Transverse colon (tissue), 4 donors: ENCODE results near the gene ZNF521. TPM values are rescaled to one million over a fixed set of nuclear protein-coding genes. Genes with fewer than 3 reads are reported as not detected.

ENCODE experiments used
- DNase-seq: peaks from one replicate; pipeline ENCODE4 v3.0.0-alpha.2; 2019
- H3K27ac ChIP-seq, 4 donors: fragments of 200-600 bp; sonication (generic); 2 replicates each; pipeline ENCODE4 v1.5.1; 2016 to 2018; ENCODE audit warnings: inconsistent platforms in 4 of 4
- H3K27me3 ChIP-seq: fragments of 200-600 bp; sonication (generic); 2 replicates; pipeline ENCODE4 v1.5.1; 2017; ENCODE audit warnings: inconsistent platforms
- H3K36me3 ChIP-seq, 4 donors: fragments of 200-600 bp; sonication (generic); 2 replicates each; pipeline ENCODE4 v1.5.1; 2017 to 2019; ENCODE audit warnings: inconsistent platforms in 4 of 4
- H3K4me1 ChIP-seq, 4 donors: fragments of 200-600 bp; sonication (generic); 2 replicates each; pipeline ENCODE4 v1.5.1; 2017 to 2020; ENCODE audit warnings: inconsistent platforms in 4 of 4
- H3K4me3 ChIP-seq, 4 donors: fragments of 200-600 bp; sonication (generic); 1 replicate in 1 of 4; 2 replicates in 3 of 4; pipeline versions ENCODE4 v1.5.1 to v1.6.1; 2017 to 2019; ENCODE audit warnings: inconsistent platforms in 4 of 4
- H3K9me3 ChIP-seq, 2 donors: fragments of 200-600 bp; sonication (generic); 2 replicates each; pipeline ENCODE4 v1.5.1; 2017 to 2019; ENCODE audit warnings: inconsistent platforms in 2 of 2
- CTCF ChIP-seq, 5 experiments: fragments of 200-600 bp in 3 of 5; fragments of 450-650 bp in 2 of 5; sonication (generic) in 3 of 5; IDR thresholded peaks; 1 replicate in 2 of 5; 2 replicates in 3 of 5; pipeline ENCODE4 v1.5.1; 2016 to 2017; ENCODE audit warnings: antibody characterized with exemption in 5 of 5, inconsistent platforms in 3 of 5, mild to moderate bottlenecking in 2 of 5, moderate library complexity in 1 of 5
- EP300 ChIP-seq: sonication (generic); formaldehyde crosslinking; IDR thresholded peaks from one replicate; pipeline ENCODE4 v1.6.1; 2017; ENCODE audit warnings: antibody characterized with exemption, low read depth
- POLR2A ChIP-seq: fragments of 450-650 bp; IDR thresholded peaks from one replicate; pipeline ENCODE4 v1.6.1; 2016; ENCODE audit warnings: antibody characterized with exemption, mild to moderate bottlenecking, moderate library complexity
- POLR2AphosphoS5 ChIP-seq, 3 donors: sonication (generic); formaldehyde crosslinking; IDR thresholded peaks; one replicate each; pipeline ENCODE4 v1.6.1; 2016; ENCODE audit warnings: antibody characterized with exemption in 3 of 3
- WGBS, 2 donors: methylation state at CpG; one replicate each; pipeline ENCODE4 v1.1.5; 2018; ENCODE audit warnings: low coverage in 1 of 2; 5-methylcytosine and 5-hydroxymethylcytosine counted together
- in situ Hi-C, 4 donors: fragments of 200-750 bp; cut with MboI; loops; one replicate each; pipeline versions ENCODE4 v1.15.0 to v1.15.1; 2017; ENCODE audit warnings: low sequenced_read_pairs in 3 of 4, low pct_ligation_motif_present in 1 of 4, low pct_unique_long_range_greater_than_20kb in 1 of 4
- intact Hi-C: fragments of 100-400 bp; cut with DNase I; formaldehyde crosslinking; loops from one replicate; pipeline ENCODE4 v1.15.1; 2023; ENCODE audit warnings: low total_unique reads
- total RNA-seq, 4 donors: library from RNA; depleted of rRNA; stranded (reverse); fragments of >200 nt; gene quantifications; one replicate each; pipeline ENCODE4 v1.1.0, GENCODE V29; 2016

ZNF521 gene
- total RNA-seq, 4 donors from 2014 or later, result 6.4 to 29.5 (median 9.0) TPM

- Histone ChIP-seq H3K4me1 (peaks cover 0 to 15% (median 2%) of the 10 kb centered on the region in 4 donors), H3K27me3 (no peaks in the 10 kb centered on the region), H3K36me3 (no peaks in the 10 kb centered on the region), H3K4me3 (no peak overlapping the region), H3K27ac (no peak overlapping the region), H3K9me3 (no peaks in the 10 kb centered on the region)
- in situ Hi-C loops (no loop called here), intact Hi-C loops (no loop called here)
- WGBS, 2 donors, result 49 to 50% methylated on average over 9 of the region's 9 CpGs
- TF ChIP-seq CTCF (IDR thresholded peaks at IDR 0.05) (no peak), EP300 (no peak), POLR2A (no peak)
- no peak for DNase-seq
Observed at GRCh38 chr18:25327584-25327983, 24.4 kb downstream of the ZNF521 start.

GRCh38 chr18:25326361-25326952, 25.5 kb downstream of the ZNF521 start:
- no peak for TF ChIP-seq POLR2AphosphoS5 (IDR thresholded peaks at IDR 0.05)
- TF ChIP-seq EP300, result no peak
- no peak for TF ChIP-seq POLR2A
- no peak for TF ChIP-seq CTCF (IDR thresholded peaks at IDR 0.05)
- DNase-seq, result no peak
- in situ Hi-C loops, result no loop called here
- no peak overlapping the region for H3K27ac ChIP-seq
- no peak overlapping the region for H3K4me3 ChIP-seq
- H3K36me3 ChIP-seq, result no peaks in the 10 kb centered on the region
- H3K27me3 ChIP-seq, result no peaks in the 10 kb centered on the region
- intact Hi-C loops, result no loop called here
- H3K4me1 ChIP-seq, result peaks cover 0 to 15% (median 2%) of the 10 kb centered on the region in 4 donors
- H3K9me3 ChIP-seq, result no peaks in the 10 kb centered on the region
- WGBS, 2 donors, result 56 to 68% methylated on average over 4 of the region's 4 CpGs

- in situ Hi-C loops (no loop called here), intact Hi-C loops (no loop called here)
- TF ChIP-seq EP300, result no peak
- TF ChIP-seq POLR2A, result no peak
- no peak for TF ChIP-seq POLR2AphosphoS5 (IDR thresholded peaks at IDR 0.05)
- no peak for TF ChIP-seq CTCF (IDR thresholded peaks at IDR 0.05)
- Histone ChIP-seq H3K9me3 (no peaks in the 10 kb centered on the region), H3K27me3 (no peaks in the 10 kb centered on the region), H3K4me1 (peaks cover 0 to 15% (median 2%) of the 10 kb centered on the region in 4 donors), H3K4me3 (no peak overlapping the region), H3K36me3 (no peaks in the 10 kb centered on the region), H3K27ac (no peak overlapping the region)
- 63 to 80% methylated on average over 4 of the region's 4 CpGs for WGBS, 2 donors
- DNase-seq, result no peak
Observed at GRCh38 chr18:25322806-25323205, 29.2 kb downstream of the ZNF521 start.

- Histone ChIP-seq H3K27ac (no peak overlapping the region), H3K4me1 (peaks cover 0 to 3% (median 0%) of the 10 kb centered on the region in 4 donors), H3K27me3 (no peaks in the 10 kb centered on the region), H3K4me3 (no peak overlapping the region), H3K36me3 (no peaks in the 10 kb centered on the region), H3K9me3 (no peaks in the 10 kb centered on the region)
- intact Hi-C loops (no loop called here), in situ Hi-C loops (no loop called here)
- WGBS, 2 donors, result 85 to 88% methylated on average over 9 of the region's 9 CpGs
- TF ChIP-seq POLR2AphosphoS5 (IDR thresholded peaks at IDR 0.05), result no peak
- TF ChIP-seq POLR2A, result no peak
- TF ChIP-seq CTCF (IDR thresholded peaks at IDR 0.05), result no peak
- no peak for TF ChIP-seq EP300
- DNase-seq, result no peak
Observed at GRCh38 chr18:25316381-25317018, 35.5 kb downstream of the ZNF521 start.
